Endothelial cell of hepatic sinusoid (primary cell): Measurements from ENCODE around the gene DRD4.
"Not testable (repeated sequence)": the region's sequence is repeated elsewhere in the genome, so short reads cannot be mapped to it uniquely, and the experiment has no call there.

Experiments
- in situ Hi-C: cut with HindIII; loops from 2 replicates; pipeline ENCODE4 v1.10.0; 2017; ENCODE audit warnings: low sequenced_read_pairs

The DRD4 gene

DNA sequence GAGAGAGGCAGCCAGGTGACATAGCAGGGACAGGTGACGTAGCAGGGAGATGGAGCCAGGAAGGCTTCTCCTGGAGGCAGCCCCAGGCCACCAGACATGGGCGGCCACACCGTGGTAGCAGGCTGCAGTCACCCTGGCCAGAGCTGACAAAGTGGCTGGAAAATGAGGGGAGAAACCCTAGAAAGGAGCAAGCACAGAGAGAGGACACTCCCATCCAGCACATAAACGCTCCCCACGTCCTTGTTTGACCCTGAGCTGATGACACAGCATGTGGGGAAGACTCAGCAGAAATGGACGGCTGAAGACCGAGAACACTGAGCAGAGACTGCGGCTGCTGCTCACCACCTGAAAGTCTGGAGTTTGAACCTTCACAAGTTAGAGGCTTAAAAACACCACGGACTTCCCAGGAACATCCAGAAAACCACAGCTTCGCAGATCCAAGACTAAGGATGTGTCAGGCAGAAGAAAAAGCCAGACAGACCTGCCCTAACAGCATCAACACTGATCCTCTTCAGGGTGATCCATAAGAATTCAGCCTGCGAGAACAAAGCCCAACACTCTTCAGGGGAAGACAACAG is 28.7 kb downstream of the DRD4 start:
- in situ Hi-C loops, result loop anchor here (25.0 kb wide), 1 partner anchor 97 kb away; no protein-coding TSS in a partner anchor

DNA sequence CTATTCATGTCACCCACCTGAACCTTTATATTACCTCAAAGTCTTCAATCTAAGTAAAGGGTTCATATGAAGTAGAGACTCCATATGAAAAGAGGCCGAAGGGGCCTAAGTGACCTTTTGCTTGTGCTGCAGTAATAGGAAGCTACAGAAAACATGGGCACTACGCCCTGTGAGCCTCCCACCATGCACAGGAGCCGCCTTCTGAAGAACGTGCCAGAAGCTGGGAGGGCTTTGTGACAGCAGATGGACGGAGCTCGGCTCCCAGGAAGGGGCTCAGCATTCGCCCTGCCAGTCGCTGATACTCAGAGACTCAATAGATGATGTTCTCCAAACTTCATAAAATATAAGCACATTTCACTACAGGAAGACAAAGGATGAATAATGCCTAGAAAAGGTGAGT is 36.8 kb downstream of the DRD4 start:
- in situ Hi-C loops, result loop anchor here (25.0 kb wide), 1 partner anchor 88 kb away; no protein-coding TSS in a partner anchor

GRCh38 chr11:674406-674805 is 37.3 kb downstream of the DRD4 start:
- in situ Hi-C loops, result loop anchor here (25.0 kb wide), 1 partner anchor 88 kb away; no protein-coding TSS in a partner anchor

DNA sequence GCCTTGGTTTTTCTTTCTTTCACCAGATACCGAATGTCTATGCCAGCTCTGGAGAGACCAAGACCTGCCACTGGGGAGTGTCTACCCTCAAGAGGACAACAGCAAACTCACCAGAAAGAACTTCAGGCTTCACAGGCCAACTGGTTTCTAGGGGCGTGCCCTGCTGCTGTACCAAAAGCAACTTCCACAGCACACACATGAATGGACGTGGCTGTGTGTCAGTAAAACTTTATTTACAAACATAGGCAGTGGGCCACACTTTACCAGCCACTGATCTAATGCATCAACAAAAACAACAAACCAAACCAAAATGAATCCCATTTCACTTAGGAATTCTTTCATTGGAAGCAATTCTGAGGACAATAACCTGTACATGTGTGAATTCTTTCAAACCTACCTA is 41.2 kb downstream of the DRD4 start:
- in situ Hi-C loops, result no loop called here

- in situ Hi-C loops, result no loop called here
These were observed 42.5 kb downstream of the DRD4 start for GRCh38 chr11:679271-680207.

DNA sequence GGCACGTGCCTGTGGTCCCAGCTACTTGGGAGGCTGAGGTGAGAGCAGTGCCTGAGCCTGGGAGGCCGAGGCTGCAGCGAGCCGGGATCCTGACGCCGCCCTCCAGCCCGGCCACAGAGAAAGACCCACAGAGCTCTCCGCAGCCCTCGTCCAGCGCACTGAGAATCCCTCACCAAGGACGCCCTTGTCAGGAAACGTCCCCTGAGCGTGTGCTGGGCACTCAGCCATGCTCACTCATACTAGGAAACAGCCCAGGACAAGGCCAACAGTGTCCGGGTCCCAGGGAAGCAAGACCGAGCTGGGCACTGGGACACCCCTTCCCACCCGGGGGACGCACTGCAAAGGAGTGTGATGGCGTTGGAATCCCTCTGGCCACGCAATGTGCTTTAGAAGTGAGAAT is 43.4 kb downstream of the DRD4 start:
- in situ Hi-C loops, result no loop called here

- in situ Hi-C loops, result no loop called here
These were observed 43.9 kb downstream of the DRD4 start for GRCh38 chr11:680970-681369.

DNA sequence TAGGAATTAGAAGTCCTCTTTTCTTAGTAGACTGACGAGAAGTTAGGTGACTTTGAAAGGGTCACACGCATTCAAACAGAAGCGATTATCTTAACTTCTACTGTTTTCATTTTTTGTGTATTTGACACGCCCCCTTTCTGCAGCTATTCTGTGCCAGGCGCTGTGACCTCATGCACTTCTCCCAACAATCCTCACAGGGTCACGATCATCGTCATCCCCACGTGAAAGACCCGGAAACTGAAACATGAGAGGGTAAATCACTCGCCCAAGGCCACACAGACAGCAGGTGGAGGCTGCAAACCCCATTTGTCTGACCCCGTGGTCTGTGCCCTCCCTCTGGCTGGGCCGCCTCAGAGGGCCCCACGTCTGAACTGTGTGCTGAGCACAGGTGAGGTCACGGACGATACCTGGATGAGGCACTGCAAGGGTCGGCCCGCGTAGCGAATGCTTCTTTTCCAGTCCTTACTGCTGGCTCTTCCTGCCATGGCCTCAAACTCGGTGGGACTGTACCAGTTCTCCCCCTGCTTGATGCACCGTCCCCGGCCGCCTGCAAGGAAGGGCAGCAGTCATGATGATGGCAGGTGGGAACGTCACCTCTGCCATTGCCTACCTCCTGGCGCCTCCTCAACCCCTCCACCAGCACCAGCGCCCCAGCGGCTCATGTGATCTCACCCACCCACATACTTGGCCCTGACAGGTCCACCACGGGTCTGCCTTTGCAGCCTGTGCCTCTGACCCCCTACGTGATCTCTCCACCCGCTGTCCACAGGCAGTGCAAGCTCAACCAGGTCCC is 49.6 kb downstream of the DRD4 start:
- in situ Hi-C loops, result no loop called here

DNA sequence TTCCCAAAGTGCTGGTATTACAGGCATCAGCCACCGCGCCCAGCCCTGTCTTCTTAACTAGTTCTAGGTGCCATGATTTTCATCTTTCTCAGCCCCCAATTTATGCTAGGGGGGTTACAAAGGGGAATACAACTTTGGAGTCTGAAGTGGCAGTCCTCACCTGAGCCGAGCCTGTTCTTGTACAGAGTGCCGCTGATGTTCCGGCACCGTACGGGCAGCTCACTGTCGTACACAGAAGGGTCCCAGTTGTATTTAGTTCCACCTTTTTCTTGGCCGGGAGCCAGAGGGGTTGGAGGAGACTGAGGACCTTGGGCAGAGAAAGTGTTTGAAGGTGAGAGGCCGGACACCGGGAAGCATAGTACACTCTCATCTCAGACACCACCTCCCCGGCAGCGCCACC is 50.7 kb downstream of the DRD4 start:
- in situ Hi-C loops, result no loop called here

DNA sequence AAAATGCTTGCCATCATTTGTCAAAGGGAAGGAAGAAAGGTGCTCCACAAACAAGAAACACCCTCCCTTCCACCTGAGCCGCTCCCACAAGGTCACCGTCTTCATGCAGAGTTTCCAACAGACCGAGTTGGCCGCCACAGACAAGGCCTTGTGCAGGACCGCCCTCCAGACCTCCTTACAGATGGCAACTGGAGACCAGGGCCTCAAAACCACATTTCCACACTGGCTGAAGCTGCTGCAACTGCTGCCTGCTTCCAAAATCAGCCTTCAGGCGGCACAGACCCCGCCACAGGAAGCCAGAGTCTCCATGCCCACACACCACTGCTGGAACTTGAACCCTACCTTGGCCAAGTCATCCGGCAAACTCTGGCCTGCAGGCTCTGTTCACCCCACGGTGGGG is 51.6 kb downstream of the DRD4 start:
- in situ Hi-C loops, result no loop called here

GRCh38 chr11:689625-690024 is 52.6 kb downstream of the DRD4 start:
- in situ Hi-C loops, result no loop called here

GRCh38 chr11:690244-690643 is 53.2 kb downstream of the DRD4 start:
- in situ Hi-C loops, result not testable (repeated sequence)
